ENCODE results near the gene CDH13.

Gene CDH13

DNA sequence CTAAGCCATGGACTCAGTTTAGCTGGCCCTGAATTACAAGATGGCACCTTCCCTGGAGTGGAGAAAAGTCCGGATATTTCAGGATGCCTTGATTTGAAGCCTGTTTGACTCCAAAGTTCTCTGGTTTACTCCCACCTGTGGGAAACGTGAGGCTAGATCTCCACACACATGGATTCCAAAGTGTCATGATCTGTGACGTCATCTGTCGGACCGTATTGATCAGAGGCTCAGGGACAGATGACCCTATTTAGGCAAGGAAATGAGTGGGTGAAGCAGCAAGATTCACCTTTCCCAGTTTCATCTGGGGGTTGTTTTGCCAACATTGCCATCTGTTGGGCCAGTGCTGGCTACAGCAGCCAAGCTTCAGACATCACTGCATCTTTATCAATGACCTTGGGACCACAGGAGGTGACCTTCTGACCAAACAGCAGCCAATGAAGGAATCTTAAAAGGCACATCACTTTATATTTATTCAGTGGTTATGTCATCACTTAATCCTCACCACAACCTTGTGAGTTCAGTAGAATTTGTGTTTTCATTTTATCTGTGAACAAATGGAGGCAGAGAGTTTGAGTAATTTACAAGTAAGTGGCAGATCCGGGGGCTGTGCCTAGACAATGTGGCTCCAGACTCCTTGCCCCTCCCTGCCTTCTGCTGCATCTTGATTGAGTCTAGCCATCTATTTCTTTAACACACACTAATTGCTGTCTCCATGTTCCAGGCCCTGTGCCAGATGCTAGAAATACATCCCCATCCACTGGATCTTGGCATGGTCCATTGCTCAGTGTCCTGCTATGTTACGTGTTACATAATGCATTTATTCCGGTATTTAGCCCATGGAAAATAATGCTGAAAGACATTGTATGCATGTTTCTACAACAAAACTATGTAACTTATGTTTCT is 1.5 kb upstream of the CDH13 start:
- H3K36me3 ChIP-seq (ENCODE audit: control insufficient read depth, low read length) = no peaks in the 10 kb centered on the region
- no peaks in the 10 kb centered on the region for H3F3A ChIP-seq (ENCODE audit: control insufficient read depth, insufficient read depth)
- no peaks in the 10 kb centered on the region for H3K4me1 ChIP-seq (ENCODE audit: control insufficient read depth, low read length)
- no peak overlapping the region for H3K4me2 ChIP-seq (ENCODE audit: low read length)
- H4K20me1 ChIP-seq (ENCODE audit: control insufficient read depth, insufficient read depth, low read depth, low read length) = no peaks in the 10 kb centered on the region
- no peak overlapping the region for H3K4me3 ChIP-seq (ENCODE audit: low read length)
- H3K27me3 ChIP-seq (ENCODE audit: control insufficient read depth, low read length) = no peaks in the 10 kb centered on the region
- H3K9me3 ChIP-seq (ENCODE audit: control insufficient read depth, insufficient read depth, low read length) = no peaks in the 10 kb centered on the region
- no peak for TF ChIP-seq EZH2phosphoT487 (IDR thresholded peaks at IDR 0.05; ENCODE audit: borderline replicate concordance, low read length)
- TF ChIP-seq, protein P1, sequence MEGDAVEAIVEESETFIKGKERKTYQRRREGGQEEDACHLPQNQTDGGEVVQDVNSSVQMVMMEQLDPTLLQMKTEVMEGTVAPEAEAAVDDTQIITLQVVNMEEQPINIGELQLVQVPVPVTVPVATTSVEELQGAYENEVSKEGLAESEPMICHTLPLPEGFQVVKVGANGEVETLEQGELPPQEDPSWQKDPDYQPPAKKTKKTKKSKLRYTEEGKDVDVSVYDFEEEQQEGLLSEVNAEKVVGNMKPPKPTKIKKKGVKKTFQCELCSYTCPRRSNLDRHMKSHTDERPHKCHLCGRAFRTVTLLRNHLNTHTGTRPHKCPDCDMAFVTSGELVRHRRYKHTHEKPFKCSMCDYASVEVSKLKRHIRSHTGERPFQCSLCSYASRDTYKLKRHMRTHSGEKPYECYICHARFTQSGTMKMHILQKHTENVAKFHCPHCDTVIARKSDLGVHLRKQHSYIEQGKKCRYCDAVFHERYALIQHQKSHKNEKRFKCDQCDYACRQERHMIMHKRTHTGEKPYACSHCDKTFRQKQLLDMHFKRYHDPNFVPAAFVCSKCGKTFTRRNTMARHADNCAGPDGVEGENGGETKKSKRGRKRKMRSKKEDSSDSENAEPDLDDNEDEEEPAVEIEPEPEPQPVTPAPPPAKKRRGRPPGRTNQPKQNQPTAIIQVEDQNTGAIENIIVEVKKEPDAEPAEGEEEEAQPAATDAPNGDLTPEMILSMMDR (IDR thresholded peaks at IDR 0.05; ENCODE audit: low read depth, low read length, poor library complexity, severe bottlenecking) = no peak
- no peaks in the 10 kb centered on the region for H3K9me2 ChIP-seq (replicated peaks; ENCODE audit: control insufficient read depth, low read length)
- H3K79me2 ChIP-seq (ENCODE audit: control insufficient read depth, low read length) = no peaks in the 10 kb centered on the region
- H3K27ac ChIP-seq (ENCODE audit: low read depth, low read length) = no peak overlapping the region

DNA sequence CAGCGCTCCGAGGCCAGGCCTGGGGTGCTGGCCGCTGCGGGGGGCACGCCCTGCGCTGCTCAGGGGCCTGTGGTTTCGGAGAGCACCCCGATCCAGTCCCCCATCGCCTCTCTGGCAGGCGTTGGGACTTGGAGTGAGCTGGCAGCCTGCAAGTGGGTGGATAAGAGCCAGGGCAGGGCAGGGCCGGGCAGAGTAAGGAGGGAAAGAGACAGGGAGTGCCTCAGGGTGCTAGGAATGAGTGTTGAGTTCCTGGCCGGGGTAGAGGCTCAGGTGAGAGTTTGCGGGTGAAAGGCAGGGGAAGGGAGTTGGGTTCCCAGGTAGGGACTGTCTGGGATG is 1.3 kb downstream of the CDH13 start:
- Histone ChIP-seq H3K27me3 (ENCODE audit: control insufficient read depth, low read length) (no peaks in the 10 kb centered on the region), H3K4me1 (ENCODE audit: control insufficient read depth, low read length) (no peaks in the 10 kb centered on the region), H3K79me2 (ENCODE audit: control insufficient read depth, low read length) (no peaks in the 10 kb centered on the region), H3K9me3 (ENCODE audit: control insufficient read depth, insufficient read depth, low read length) (no peaks in the 10 kb centered on the region), H3K4me3 (ENCODE audit: low read length) (no peak overlapping the region), H3F3A (ENCODE audit: control insufficient read depth, insufficient read depth) (no peaks in the 10 kb centered on the region), H3K9me2 (replicated peaks; ENCODE audit: control insufficient read depth, low read length) (no peaks in the 10 kb centered on the region), H4K20me1 (ENCODE audit: control insufficient read depth, insufficient read depth, low read depth, low read length) (no peaks in the 10 kb centered on the region), H3K4me2 (ENCODE audit: low read length) (no peak overlapping the region), H3K27ac (ENCODE audit: low read depth, low read length) (no peak overlapping the region), H3K36me3 (ENCODE audit: control insufficient read depth, low read length) (no peaks in the 10 kb centered on the region)
- TF ChIP-seq EZH2phosphoT487 (IDR thresholded peaks at IDR 0.05; ENCODE audit: borderline replicate concordance, low read length) = no peak
- TF ChIP-seq, protein P1 (IDR thresholded peaks at IDR 0.05; ENCODE audit: low read depth, low read length, poor library complexity, severe bottlenecking) = no peak

DNA sequence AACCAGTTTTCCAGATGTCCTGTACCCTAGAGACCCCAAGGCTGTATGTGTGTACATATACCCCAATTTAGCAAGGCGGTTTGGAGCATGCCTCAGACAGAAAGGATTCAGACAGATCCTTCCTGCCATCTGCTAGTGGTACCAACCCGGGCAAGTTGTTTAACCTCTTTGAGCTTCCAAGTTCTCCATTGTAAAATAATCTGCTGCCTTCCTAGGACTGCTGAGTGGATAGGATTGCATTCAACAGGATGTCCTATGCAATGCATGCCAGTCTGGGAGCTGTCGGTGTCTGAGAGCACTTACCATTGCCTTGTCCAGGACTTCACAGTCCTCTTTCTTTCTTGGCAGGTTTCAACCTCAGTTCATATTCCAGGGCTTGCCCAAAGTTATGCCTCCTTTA is 1.9 kb downstream of the CDH13 start:
- Histone ChIP-seq H3K27ac (ENCODE audit: low read depth, low read length) (no peak overlapping the region), H3K79me2 (ENCODE audit: control insufficient read depth, low read length) (no peaks in the 10 kb centered on the region), H3F3A (ENCODE audit: control insufficient read depth, insufficient read depth) (no peaks in the 10 kb centered on the region), H3K27me3 (ENCODE audit: control insufficient read depth, low read length) (no peaks in the 10 kb centered on the region), H3K9me2 (replicated peaks; ENCODE audit: control insufficient read depth, low read length) (no peaks in the 10 kb centered on the region), H4K20me1 (ENCODE audit: control insufficient read depth, insufficient read depth, low read depth, low read length) (no peaks in the 10 kb centered on the region), H3K9me3 (ENCODE audit: control insufficient read depth, insufficient read depth, low read length) (no peaks in the 10 kb centered on the region), H3K4me2 (ENCODE audit: low read length) (no peak overlapping the region), H3K36me3 (ENCODE audit: control insufficient read depth, low read length) (no peaks in the 10 kb centered on the region), H3K4me1 (ENCODE audit: control insufficient read depth, low read length) (no peaks in the 10 kb centered on the region), H3K4me3 (ENCODE audit: low read length) (no peak overlapping the region)
- TF ChIP-seq, protein P1 (IDR thresholded peaks at IDR 0.05; ENCODE audit: low read depth, low read length, poor library complexity, severe bottlenecking) = no peak
- no peak for TF ChIP-seq EZH2phosphoT487 (IDR thresholded peaks at IDR 0.05; ENCODE audit: borderline replicate concordance, low read length)

All from DOHH2 (cell line).